NCI-H2171 treated with DMSO at 0.1 percent for 48 hours (cell line): Measurements from ENCODE around the gene SPNS1.
"Not testable (repeated sequence)": the region's sequence is repeated elsewhere in the genome, so short reads cannot be mapped to it uniquely, and the experiment has no call there.

ENCODE experiments used
- DNase-seq: peaks from one replicate; lab custom pipeline; 2025; lab: John Stamatoyannopoulos, UW

Gene SPNS1, protein sequence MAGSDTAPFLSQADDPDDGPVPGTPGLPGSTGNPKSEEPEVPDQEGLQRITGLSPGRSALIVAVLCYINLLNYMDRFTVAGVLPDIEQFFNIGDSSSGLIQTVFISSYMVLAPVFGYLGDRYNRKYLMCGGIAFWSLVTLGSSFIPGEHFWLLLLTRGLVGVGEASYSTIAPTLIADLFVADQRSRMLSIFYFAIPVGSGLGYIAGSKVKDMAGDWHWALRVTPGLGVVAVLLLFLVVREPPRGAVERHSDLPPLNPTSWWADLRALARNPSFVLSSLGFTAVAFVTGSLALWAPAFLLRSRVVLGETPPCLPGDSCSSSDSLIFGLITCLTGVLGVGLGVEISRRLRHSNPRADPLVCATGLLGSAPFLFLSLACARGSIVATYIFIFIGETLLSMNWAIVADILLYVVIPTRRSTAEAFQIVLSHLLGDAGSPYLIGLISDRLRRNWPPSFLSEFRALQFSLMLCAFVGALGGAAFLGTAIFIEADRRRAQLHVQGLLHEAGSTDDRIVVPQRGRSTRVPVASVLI

DNA sequence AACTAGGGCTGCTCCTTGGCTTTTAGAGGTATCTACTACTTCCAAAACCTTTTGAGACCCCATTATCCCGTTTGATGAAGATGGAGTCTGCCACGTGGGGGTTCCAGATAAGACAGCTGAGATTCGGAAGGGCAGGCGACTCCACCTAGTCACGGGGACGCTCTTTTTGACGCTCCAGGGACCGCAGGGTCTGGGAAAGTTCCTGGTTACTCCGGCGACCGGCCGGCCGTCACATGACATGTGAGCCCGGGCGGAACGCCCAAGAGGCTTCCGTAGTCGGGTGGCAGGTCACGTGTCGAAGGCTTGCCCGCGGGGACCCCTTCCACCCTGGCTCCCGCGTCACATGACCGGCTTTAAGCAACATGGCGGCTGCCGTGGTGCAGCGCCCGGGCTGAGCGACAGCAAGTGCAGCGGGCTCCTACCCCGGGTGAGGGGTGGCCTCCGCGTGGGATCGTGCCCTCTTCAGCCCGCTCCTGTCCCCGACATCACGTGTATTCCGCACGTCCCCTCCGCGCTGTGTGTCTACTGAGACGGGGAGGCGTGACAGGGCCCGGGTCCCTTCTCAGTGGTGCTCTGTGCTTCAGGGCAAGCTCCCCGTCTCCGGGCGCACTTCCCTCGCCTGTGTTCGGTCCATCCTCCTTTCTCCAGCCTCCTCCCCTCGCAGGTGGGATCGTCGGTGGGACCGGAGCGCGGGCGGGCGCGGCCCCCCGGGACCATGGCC is at the start of gene SPNS1:
Gene SPNS1, plus strand, starts transcription at position 342 of the 721 bp plus-strand sequence. Its CDS starts 374 bp downstream, at position 716.
- DNase-seq = peak; percentile 96

DNA sequence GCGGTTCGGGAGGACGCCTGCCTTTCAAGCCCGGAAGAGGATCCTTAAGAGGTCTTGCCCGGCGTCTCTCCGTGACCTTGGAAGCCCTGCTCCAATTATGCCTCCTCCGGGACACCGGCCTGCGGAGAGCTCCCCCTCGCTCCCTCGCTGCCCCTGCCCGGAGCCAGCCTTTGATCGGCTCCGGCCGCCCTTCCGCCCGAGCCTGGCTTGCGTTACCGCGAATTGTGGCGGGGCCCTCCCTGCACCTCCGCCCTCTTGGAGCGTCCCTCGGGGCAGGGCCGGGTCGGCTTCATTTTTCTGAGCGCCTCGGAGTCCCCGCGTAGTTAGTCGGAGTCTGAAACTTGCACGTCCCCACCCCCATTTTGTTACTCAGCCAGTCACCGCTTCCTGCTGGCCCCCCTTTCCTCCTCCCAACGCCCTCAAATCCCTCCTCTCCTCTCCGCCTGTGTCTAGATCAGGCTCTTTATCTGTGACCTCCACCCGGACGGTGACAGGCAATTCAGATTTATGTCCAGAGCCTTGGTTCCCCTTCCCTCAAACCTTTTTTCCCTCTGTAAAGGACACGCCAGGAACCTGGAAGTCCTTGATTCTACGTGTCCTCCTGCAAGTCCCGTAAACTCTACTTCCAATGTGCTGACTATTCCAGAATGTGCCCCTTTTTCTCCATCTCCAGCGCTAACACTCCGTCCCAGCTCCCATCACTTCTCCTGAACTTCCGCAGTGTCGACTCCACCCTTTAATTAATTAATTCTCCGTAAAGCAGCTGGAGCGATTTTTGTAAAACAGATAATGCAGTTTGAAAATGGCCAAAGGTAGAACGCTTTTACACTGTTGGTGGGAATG is 49.0 kb upstream of the SPNS1 start:
- DNase-seq = peak; percentile 90

DNA sequence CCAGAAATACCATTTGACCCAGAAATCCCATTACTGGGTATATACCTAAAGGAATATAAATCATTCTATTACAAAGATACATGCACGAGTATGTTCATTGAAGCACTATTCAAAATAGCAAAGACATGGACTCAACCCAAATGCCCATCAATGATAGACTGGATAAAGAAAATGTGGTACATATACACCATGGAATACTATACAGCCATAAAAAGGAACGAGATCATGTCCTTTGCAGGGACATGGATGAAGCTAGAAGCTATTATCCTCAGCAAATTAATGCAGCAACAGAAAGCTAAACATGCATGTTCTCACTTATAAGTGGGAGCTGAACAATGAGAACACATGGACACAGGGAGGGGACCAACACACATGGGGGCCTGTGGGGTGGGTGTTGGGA is 48.3 kb upstream of the SPNS1 start:
- not testable (repeated sequence) for DNase-seq

DNA sequence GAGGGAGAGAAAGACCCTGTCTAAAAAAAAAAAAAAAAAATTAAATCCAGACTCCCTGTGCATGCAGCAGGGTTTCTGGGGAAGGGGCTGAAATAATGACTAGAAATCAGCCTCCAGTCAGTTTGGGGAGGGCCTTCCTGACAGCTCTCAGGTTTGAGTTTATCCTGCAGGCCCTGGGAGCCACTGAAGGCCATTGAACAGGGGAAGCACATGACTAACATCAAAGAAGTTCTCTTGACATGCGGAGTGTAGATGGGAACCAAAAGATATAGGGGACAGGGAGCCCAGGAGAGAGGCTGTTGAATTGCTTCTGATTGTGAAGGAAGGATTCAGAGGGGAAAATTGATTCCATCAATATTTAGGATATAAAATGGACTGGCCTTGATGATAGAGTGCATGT is 46.8 kb upstream of the SPNS1 start:
- DNase-seq = no peak

DNA sequence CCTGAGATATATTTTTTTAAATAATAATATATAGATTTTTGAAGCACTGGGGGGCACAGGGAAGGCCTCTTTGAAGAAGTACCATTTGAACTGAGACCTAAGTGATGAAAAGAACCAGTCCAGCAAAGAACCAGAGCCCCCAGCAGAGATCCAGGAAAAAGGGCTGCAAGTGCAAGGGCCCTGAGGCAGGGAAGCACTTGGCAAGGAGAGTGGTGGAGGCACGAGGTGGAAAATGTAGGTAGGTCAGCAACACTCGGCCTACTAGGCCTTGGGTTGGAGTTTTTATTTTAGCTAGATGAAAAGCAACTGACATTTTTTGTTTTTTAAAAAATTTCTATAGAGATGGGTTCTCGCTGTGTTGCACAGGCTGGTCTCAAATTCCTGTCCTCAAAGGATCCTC is 44.4 kb upstream of the SPNS1 start:
- DNase-seq = no peak

DNA sequence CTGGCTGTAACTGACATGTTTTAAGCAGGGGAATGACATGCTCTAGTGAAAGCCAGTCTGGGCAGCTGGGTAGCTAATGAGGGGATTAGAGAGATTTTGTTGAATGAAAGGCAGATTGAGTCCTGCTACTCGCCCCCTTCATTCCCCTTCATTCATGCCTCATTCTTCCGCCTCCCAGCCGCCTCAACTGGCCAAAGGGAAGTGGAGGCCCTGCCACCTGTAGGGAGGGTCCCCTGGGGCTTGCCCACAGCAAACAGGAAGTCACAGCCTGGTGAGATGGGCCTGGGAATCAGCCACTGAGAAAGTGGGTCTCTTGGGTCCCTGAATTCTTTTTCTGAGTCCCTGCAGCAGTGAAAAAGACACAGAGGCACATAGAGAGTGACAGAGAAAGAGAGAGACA is 43.9 kb upstream of the SPNS1 start:
- DNase-seq = no peak

DNA sequence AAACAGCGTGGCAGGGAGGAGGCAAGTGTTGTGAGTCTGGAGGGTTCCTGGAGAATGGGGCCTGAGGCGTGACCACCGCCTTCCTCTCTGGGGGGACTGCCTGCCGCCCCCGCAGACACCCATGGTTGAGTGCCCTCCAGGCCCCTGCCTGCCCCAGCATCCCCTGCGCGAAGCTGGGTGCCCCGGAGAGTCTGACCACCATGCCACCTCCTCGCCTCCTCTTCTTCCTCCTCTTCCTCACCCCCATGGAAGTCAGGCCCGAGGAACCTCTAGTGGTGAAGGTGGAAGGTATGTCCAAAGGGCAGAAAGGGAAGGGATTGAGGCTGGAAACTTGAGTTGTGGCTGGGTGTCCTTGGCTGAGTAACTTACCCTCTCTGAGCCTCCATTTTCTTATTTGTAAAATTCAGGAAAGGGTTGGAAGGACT is 42.8 kb upstream of the SPNS1 start, which contains the start of gene CD19:
Gene CD19, plus strand, starts transcription at position 171 of the 425 bp plus-strand sequence. Its CDS starts 30 bp downstream, at position 201.
- DNase-seq = no peak

DNA sequence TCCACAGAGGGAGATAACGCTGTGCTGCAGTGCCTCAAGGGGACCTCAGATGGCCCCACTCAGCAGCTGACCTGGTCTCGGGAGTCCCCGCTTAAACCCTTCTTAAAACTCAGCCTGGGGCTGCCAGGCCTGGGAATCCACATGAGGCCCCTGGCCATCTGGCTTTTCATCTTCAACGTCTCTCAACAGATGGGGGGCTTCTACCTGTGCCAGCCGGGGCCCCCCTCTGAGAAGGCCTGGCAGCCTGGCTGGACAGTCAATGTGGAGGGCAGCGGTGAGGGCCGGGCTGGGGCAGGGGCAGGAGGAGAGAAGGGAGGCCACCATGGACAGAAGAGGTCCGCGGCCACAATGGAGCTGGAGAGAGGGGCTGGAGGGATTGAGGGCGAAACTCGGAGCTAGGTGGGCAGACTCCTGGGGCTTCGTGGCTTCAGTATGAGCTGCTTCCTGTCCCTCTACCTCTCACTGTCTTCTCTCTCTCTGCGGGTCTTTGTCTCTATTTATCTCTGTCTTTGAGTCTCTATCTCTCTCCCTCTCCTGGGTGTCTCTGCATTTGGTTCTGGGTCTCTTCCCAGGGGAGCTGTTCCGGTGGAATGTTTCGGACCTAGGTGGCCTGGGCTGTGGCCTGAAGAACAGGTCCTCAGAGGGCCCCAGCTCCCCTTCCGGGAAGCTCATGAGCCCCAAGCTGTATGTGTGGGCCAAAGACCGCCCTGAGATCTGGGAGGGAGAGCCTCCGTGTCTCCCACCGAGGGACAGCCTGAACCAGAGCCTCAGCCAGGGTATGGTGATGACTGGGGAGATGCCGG is 42.0 kb upstream of the SPNS1 start:
- DNase-seq = no peak

DNA sequence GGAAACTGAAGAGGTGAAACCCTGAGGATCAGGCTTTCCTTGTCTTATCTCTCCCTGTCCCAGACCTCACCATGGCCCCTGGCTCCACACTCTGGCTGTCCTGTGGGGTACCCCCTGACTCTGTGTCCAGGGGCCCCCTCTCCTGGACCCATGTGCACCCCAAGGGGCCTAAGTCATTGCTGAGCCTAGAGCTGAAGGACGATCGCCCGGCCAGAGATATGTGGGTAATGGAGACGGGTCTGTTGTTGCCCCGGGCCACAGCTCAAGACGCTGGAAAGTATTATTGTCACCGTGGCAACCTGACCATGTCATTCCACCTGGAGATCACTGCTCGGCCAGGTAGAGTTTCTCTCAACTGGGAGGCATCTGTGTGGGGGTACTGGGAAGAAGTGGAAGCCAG is 41.4 kb upstream of the SPNS1 start:
- DNase-seq = no peak

DNA sequence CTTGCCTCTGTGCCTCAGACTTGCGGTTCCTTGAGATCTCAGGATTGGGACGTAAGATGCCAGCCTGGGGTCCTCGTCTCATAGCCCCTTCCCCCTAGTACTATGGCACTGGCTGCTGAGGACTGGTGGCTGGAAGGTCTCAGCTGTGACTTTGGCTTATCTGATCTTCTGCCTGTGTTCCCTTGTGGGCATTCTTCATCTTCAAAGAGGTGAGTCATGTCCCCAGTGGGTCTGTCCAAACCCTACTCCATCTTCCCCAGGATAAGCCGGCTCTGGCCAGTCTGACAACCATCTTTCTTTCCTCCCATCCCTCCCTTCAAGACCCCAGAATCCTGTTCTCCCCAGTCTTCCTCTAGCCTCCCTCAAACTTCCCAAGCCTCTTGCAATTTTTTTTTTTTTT is 39.2 kb upstream of the SPNS1 start:
- no peak for DNase-seq

DNA sequence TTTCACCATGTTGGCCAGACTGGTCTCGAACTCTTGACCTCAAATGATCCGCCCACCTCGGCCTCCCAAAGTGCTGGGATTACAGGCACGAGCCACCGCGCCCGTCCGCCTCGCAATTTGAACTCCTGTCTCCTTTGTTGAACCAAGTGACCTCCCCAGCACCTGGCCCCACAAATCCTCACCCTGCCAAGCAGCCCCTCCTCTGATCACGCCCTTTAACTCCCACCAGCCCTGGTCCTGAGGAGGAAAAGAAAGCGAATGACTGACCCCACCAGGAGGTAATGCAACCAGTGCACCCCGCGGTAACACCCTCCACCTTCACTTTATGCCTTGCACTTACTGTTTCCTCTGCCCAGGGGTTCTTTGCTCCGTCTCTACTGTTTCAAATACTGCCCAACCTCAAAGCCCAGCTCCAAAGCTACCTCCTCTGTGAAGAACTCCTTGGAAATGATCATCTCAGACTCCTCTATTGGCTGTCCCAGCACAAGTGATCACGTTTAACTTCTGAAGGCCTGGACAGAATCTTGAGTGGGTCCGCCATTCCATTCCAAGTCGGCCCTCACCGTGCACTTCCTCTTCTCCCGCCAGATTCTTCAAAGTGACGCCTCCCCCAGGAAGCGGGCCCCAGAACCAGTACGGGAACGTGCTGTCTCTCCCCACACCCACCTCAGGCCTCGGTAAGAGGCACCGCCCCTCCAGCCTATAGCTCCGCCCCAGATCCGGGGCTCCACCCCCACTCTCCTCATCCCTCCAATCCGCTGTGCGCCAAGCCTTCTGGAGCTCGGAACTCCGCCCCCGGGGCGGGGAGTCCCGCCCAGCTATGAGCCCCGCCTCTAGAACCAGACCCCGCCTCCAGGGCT is 38.4 kb upstream of the SPNS1 start:
- no peak for DNase-seq

DNA sequence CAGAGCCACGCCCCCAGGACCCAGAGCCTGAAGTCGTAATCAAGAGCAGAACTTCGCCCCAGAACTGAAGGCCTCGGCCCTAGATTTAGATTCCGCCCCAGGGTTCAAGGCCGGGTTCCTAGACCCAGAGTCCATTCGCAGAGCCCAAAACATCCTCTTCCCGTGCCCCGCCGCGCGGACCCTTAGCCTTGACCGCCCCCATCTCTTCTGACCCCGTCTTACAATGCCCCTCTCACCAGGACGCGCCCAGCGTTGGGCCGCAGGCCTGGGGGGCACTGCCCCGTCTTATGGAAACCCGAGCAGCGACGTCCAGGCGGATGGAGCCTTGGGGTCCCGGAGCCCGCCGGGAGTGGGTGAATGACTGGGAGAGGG is 37.8 kb upstream of the SPNS1 start:
- no peak for DNase-seq

DNA sequence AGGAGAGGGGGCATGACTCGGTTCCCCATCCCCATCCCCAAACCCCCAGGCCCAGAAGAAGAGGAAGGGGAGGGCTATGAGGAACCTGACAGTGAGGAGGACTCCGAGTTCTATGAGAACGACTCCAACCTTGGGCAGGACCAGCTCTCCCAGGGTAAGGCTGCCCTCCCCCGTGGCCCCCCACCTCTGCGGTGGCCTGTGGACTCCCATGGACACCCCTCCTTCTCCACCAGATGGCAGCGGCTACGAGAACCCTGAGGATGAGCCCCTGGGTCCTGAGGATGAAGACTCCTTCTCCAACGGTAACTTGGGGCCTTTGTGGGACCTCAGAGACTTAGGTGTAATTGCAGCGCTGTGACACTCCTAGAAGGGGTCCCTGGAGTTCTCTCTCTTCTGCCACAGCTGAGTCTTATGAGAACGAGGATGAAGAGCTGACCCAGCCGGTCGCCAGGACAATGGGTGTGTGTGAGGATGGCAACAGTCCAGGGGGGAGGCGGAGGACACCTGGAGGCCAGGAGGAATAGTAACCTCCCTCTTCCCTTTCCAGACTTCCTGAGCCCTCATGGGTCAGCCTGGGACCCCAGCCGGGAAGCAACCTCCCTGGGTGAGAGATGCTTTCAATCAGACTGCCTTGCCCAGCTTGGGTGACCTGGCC is 37.2 kb upstream of the SPNS1 start:
- no peak for DNase-seq

DNA sequence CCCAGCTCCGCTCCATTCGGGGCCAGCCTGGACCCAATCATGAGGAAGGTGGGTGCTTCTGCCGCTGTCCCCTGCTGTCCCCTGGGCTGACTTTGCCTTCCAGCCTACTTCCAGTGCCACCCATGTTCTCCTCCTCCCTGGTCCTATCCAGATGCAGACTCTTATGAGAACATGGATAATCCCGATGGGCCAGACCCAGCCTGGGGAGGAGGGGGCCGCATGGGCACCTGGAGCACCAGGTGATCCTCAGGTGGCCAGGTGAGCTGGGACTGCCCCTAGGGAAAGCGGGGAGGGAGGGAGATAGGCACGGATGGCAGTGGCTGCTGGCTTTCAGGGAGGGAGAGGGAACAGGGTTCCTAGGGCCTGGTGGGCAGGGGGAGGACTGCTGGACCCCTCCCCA is 35.9 kb upstream of the SPNS1 start:
- DNase-seq = no peak

DNA sequence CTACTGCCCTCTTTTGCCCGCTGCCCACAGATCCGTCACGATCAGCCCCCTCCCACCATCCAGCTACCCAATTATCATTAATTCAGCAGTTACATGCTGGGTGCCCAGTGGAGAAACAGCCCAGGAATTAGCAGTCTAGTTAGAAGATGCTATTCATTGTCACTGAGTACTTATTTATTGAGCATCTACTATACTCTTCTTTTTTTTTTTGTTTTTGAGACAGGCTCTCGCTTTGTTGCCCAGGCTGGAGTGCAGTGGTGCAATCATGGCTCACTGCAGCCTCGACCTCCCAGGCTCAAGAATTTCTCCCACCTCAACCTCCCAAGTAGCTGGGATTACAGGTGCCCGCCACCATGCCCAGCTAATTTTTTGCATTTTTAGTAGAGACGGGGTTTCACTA is 34.8 kb upstream of the SPNS1 start:
- DNase-seq = not testable (repeated sequence)

DNA sequence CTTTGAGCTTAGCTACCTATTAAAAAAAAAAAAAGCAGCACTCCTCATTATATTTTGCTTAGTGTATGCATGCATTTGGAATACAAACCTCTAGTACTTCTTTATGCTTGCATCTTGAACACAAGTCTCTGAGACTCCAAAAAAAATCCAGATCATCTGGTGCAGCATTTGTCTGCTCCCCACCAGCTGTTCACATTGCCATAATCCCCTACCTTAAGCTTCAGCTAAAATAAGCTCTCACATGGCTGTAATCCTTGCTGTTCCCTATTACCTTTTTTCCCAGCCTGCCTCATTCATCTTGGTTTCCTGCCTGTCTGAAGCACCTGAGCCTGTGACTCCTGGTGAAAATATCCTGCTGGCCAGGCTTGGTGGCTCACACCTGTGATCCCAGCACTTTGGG is 31.3 kb upstream of the SPNS1 start:
- peak; percentile 53 for DNase-seq

DNA sequence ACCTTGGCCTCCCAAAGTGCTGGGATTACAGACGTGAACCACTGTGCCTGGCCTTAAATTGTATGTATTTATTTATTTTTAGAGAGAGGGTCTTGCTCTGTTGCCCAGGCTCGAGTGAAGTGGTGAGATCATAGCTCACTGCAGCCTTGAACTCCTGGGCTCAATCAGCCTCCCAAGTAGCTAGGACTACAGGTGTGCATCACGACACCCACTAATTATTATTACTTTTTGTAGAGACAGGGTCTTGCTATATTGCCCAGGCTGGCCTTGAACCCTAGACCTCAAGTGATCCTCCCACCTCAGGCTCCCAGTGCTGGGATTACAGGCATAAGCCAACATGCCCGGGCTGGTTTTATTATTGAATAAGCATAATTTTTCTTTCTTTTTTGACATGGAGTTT is 27.9 kb upstream of the SPNS1 start:
- no peak for DNase-seq

DNA sequence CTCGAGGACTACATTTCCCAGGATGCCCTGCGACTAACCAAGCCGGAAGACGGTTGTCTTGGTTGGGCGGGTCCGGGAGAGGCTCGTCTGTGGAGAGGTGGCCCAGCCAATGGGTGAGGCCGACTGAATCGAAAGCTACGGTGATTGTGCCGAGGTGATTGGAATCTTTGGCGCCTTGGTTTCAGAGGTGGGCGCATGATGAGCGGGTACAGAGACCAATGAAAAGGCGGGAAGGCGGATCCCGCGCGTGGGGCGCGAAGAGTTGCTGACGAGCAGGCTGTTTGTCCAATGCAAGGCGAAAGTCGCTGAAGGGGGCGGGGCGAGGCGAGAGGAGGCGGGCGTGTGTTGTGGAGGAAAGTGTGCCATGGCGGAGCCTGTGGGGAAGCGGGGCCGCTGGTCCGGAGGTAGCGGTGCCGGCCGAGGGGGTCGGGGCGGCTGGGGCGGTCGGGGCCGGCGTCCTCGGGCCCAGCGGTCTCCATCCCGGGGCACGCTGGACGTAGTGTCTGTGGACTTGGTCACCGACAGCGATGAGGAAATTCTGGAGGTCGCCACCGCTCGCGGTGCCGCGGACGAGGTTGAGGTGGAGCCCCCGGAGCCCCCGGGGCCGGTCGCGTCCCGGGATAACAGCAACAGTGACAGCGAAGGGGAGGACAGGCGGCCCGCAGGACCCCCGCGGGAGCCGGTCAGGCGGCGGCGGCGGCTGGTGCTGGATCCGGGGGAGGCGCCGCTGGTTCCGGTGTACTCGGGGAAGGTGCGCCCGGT is 23.7 kb upstream of the SPNS1 start, which contains the start of gene NFATC2IP:
Gene NFATC2IP, plus strand, starts transcription at position 290 of the 762 bp plus-strand sequence. Its CDS starts 75 bp downstream, at position 365.
- DNase-seq = peak; percentile 100

DNA sequence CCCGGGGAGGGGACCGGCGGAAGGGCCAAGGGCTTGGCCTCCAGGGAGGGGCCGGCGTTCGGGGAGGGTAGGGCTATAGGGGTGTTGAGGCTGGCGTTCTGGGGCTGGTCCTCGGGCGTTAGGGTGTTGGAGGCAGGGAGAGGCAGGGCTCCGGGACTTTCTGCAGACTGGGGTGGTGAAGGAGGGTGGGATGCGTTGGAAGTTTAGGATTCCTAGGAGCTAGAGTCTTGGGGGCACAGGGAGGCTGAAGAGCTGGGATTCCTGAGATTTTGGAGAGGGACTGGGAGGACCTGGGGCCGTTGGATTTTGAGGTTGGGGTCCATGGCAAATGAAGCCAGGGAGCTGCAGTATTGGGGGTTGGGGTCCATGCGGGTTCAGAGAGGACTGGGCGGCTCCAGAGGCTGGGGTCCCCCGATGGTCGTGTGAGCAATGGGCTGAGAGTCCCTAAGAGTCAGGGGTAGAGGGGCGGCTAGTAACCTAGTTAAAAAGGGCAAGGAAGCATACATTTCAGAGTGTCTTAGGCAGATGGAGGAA is 23.1 kb upstream of the SPNS1 start:
- DNase-seq = no peak
